SK-N-SH treated with all-trans-retinoic acid at 6 μM for 48 hours (cell line): ENCODE measurements around the gene GRK1.

Source experiments
- OSR1 ChIP-seq: fragments of 250-450 bp; sonication (Bioruptor Pico); IDR thresholded peaks from 2 replicates; pipeline ENCODE4 v1.8.0; 2022; ENCODE audit warnings: moderate library complexity, mild to moderate bottlenecking, inconsistent platforms
- PPARA ChIP-seq: fragments of 250-450 bp; sonication (Bioruptor Pico); IDR thresholded peaks from 2 replicates; pipeline ENCODE4 v1.5.0; 2020; ENCODE audit warnings: mild to moderate bottlenecking, borderline replicate concordance
- RARB ChIP-seq: fragments of 250-450 bp; sonication (Bioruptor Pico); IDR thresholded peaks from 2 replicates; pipeline ENCODE4 v1.8.0; 2021; ENCODE audit warnings: mild to moderate bottlenecking, moderate library complexity
- TCF4 ChIP-seq: fragments of 250-450 bp; sonication (Bioruptor Pico); IDR thresholded peaks from 2 replicates; pipeline ENCODE4 v1.8.0; 2021; ENCODE audit warnings: mild to moderate bottlenecking, moderate library complexity, borderline replicate concordance
- ZC3H10 ChIP-seq: fragments of 250-450 bp; sonication (Bioruptor Pico); IDR thresholded peaks from 2 replicates; pipeline ENCODE4 v1.5.1; 2021; ENCODE audit warnings: mild to moderate bottlenecking, moderate library complexity
- ZNF565 ChIP-seq: fragments of 450-650 bp; formaldehyde crosslinking; conservative IDR thresholded peaks from 2 replicates; pipeline ENCODE4 v1.5.0; 2020; ENCODE audit warnings: low read depth, mild to moderate bottlenecking, moderate library complexity
- ZNF70 ChIP-seq: fragments of 450-650 bp; formaldehyde crosslinking; IDR thresholded peaks from 2 replicates; pipeline ENCODE4 v1.5.0; 2020; ENCODE audit warnings: mild to moderate bottlenecking, moderate library complexity
- TF ChIP-seq, protein P1 (sequence below): fragments of 250-450 bp; sonication (Bioruptor Pico); IDR thresholded peaks from 2 replicates; pipeline ENCODE4 v1.5.1; 2020; ENCODE audit warnings: low read depth, mild to moderate bottlenecking, moderate library complexity

DNA sequence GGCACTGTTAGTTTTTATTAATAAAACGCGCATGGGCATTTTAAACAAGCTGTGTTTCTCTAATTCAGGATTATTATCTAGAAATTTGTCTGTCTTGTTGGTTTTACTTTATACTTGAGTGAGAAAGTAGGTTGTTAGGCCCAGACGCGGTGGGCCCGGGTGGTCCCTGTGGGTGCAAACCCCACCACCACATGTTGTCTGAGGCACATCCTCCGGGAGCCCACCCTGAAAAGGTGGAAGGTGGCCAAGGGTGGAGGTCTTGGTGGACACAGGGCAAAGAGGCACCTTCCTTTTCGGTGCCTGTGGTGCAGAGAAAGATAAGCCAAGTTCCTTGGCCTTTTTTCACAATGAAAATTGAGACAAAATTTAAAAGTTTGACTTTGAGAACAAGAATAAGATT lies 25.6 kb upstream of the GRK1 start:
- TF ChIP-seq ZNF70 (CRISPR knock-in tag) (no peak), PPARA (CRISPR knock-in tag) (no peak), OSR1 (CRISPR knock-in tag) (no peak), ZC3H10 (CRISPR knock-in tag) (no peak), RARB (CRISPR knock-in tag) (no peak), TCF4 (no peak), ZNF565 (CRISPR knock-in tag) (no peak)
- TF ChIP-seq, protein P1, sequence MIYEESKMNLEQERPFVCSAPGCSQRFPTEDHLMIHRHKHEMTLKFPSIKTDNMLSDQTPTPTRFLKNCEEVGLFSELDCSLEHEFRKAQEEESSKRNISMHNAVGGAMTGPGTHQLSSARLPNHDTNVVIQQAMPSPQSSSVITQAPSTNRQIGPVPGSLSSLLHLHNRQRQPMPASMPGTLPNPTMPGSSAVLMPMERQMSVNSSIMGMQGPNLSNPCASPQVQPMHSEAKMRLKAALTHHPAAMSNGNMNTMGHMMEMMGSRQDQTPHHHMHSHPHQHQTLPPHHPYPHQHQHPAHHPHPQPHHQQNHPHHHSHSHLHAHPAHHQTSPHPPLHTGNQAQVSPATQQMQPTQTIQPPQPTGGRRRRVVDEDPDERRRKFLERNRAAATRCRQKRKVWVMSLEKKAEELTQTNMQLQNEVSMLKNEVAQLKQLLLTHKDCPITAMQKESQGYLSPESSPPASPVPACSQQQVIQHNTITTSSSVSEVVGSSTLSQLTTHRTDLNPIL (CRISPR knock-in tag) = no peak
